Measurements from ENCODE around the gene PALS2. TPM values are rescaled to one million over a fixed set of nuclear protein-coding genes. Genes with fewer than 3 reads are reported as not detected.

The PALS2 gene
- 12.9 and 23.7 TPM in 2 replicates for total RNA-seq

- peak; percentile 54 for DNase-seq (ENCODE audit: low read depth)
- no peak for TF ChIP-seq CTCF (IDR thresholded peaks at IDR 0.05; ENCODE audit: insufficient read depth, low read depth, low read length)
- peak within 1 kb of the TSS; percentile 76 for H3K4me3 ChIP-seq (ENCODE audit: low read depth, low read length)
Observed at GRCh38 chr7:24572997-24573553, at the start of gene PALS2. PALS2 (plus strand) TSS chr7:24573452; CDS start chr7:24623668, 50,216 bp downstream.

GRCh38 chr7:24531255-24531654 is 42.0 kb upstream of the PALS2 start:
- H3K4me3 ChIP-seq (ENCODE audit: low read depth, low read length): no peak overlapping the region
- TF ChIP-seq CTCF (IDR thresholded peaks at IDR 0.05; ENCODE audit: insufficient read depth, low read depth, low read length): no peak
- DNase-seq (ENCODE audit: low read depth): no peak

- no peak for DNase-seq (ENCODE audit: low read depth)
- no peak for TF ChIP-seq CTCF (IDR thresholded peaks at IDR 0.05; ENCODE audit: insufficient read depth, low read depth, low read length)
Observed at GRCh38 chr7:24536682-24537081, 36.6 kb upstream of the PALS2 start.

GRCh38 chr7:24540956-24541355 is 32.3 kb upstream of the PALS2 start:
- no peak overlapping the region for H3K4me3 ChIP-seq (ENCODE audit: low read depth, low read length)
- TF ChIP-seq CTCF (IDR thresholded peaks at IDR 0.05; ENCODE audit: insufficient read depth, low read depth, low read length): no peak
- no peak for DNase-seq (ENCODE audit: low read depth)

More at GRCh38 chr7:24536682-24537081, 36.6 kb upstream of the PALS2 start:
- no peak overlapping the region for H3K4me3 ChIP-seq (ENCODE audit: low read depth, low read length)

- TF ChIP-seq CTCF (IDR thresholded peaks at IDR 0.05; ENCODE audit: insufficient read depth, low read depth, low read length): no peak
- H3K4me3 ChIP-seq (ENCODE audit: low read depth, low read length): no peak overlapping the region
- DNase-seq (ENCODE audit: low read depth): no peak
Observed at GRCh38 chr7:24545215-24545614, 28.0 kb upstream of the PALS2 start.

GRCh38 chr7:24548390-24548789 is 24.9 kb upstream of the PALS2 start:
- no peak overlapping the region for H3K4me3 ChIP-seq (ENCODE audit: low read depth, low read length)
- TF ChIP-seq CTCF (IDR thresholded peaks at IDR 0.05; ENCODE audit: insufficient read depth, low read depth, low read length): no peak
- DNase-seq (ENCODE audit: low read depth): no peak

GRCh38 chr7:24549991-24550390 is 23.3 kb upstream of the PALS2 start:
- no peak for TF ChIP-seq CTCF (IDR thresholded peaks at IDR 0.05; ENCODE audit: insufficient read depth, low read depth, low read length)
- H3K4me3 ChIP-seq (ENCODE audit: low read depth, low read length): no peak overlapping the region
- no peak for DNase-seq (ENCODE audit: low read depth)
